HepG2 (cell line): Measurements from ENCODE around the gene SPTSSA. TPM values are rescaled to one million over a fixed set of nuclear protein-coding genes. Genes with fewer than 3 reads are reported as not detected.

Experiments
- ATAC-seq: fragments of 200-7000 bp; cut with Tn5 transposase; 3 replicates; pipeline ENCODE4 v1.9.1; 2020; ENCODE audit warnings: mild to moderate bottlenecking, moderate library complexity
- BruUV-seq: library from RNA; stranded (reverse); fragments of 400-500 nt; replicated peaks from 2 replicates; lab custom pipeline; 2021; lab: Mats Ljungman, UMichigan
- CTCF ChIA-PET: fragments of 300-600 bp; formaldehyde crosslinking; extraction: SDS; loops from one replicate; lab custom pipeline; 2021; ENCODE audit warnings: low total read pairs, inconsistent platforms, low intra/inter-chr PET ratio; lab: Yijun Ruan, JAX
- POLR2A ChIA-PET: fragments of 350-600 bp; sonication (Branson Sonifier 250); formaldehyde crosslinking; loops from one replicate; lab custom pipeline; 2020; ENCODE audit warnings: antibody characterized with exemption, inconsistent platforms; lab: Yijun Ruan, JAX
- DNase-seq: peaks from one replicate; pipeline ENCODE4 v3.0.0-alpha.2; 2015; ENCODE audit warnings: low spot score
- FAIRE-seq: peaks from 3 replicates; lab custom pipeline; 2011; peaks lifted over from hg19 to GRCh38; lab: Jason Lieb, UNC
- H2AFZ ChIP-seq: one replicate; pipeline ENCODE4 v1.6.1; 2011; ENCODE audit warnings: low read length, inconsistent platforms
- H3K27ac ChIP-seq: fragments of 300-600 bp; 3 replicates; pipeline ENCODE4 v1.8.0; 2011; ENCODE audit warnings: mixed run types, mild to moderate bottlenecking, mixed read lengths, low read length, inconsistent platforms; ENCODE audit not compliant: insufficient read depth; ENCODE audit errors: extremely low read length
- H3K27me3 ChIP-seq, 2 experiments: fragments of 200-600 bp in 1 of 2; 2 replicates in 1 of 2; 3 replicates in 1 of 2; pipeline versions ENCODE4 v1.6.0 to v1.8.0; 2011; ENCODE audit warnings: low read length in 2 of 2, mild to moderate bottlenecking in 2 of 2, moderate library complexity in 2 of 2, inconsistent platforms in 1 of 2; ENCODE audit not compliant: insufficient read depth in 2 of 2, control insufficient read depth in 1 of 2
- H3K36me3 ChIP-seq, 2 experiments: fragments of 200-600 bp in 1 of 2; replicated peaks in 1 of 2; 2 replicates in 1 of 2; 3 replicates in 1 of 2; pipeline versions ENCODE4 v1.5.1 to v1.8.0; 2011; ENCODE audit warnings: low read length in 2 of 2, inconsistent platforms in 1 of 2; ENCODE audit not compliant: insufficient read depth in 2 of 2, control insufficient read depth in 1 of 2
- H3K4me1 ChIP-seq: 2 replicates; pipeline ENCODE4 v1.5.1; 2012; ENCODE audit warnings: low read length, inconsistent platforms; ENCODE audit not compliant: insufficient read depth
- H3K4me2 ChIP-seq: 2 replicates; pipeline ENCODE4 v1.6.0; 2011; ENCODE audit warnings: low read depth, low read length, inconsistent platforms
- H3K4me3 ChIP-seq, 3 experiments: fragments of 200-600 bp in 1 of 3; sonication (generic), shearing (Covaris generic) in 1 of 3; replicated peaks in 1 of 3; 2 replicates each; pipeline ENCODE4 v1.5.1; 2011 to 2016; ENCODE audit warnings: low read length in 3 of 3, inconsistent platforms in 2 of 3, low read depth in 2 of 3, mild to moderate bottlenecking in 2 of 3, control low read depth in 1 of 3, mixed read lengths in 1 of 3; ENCODE audit not compliant: insufficient read depth in 1 of 3
- H3K79me2 ChIP-seq: one replicate; pipeline ENCODE4 v1.6.1; 2011; ENCODE audit warnings: low read length, inconsistent platforms; ENCODE audit not compliant: insufficient read depth
- H3K9ac ChIP-seq: 2 replicates; pipeline ENCODE4 v1.6.0; 2011; ENCODE audit warnings: mild to moderate bottlenecking, low read depth, low read length, inconsistent platforms; ENCODE audit not compliant: insufficient read depth
- H3K9me3 ChIP-seq: 2 replicates; pipeline ENCODE4 v1.5.1; 2012; ENCODE audit warnings: mild to moderate bottlenecking, low read length
- H4K20me1 ChIP-seq: 2 replicates; pipeline ENCODE4 v1.6.0; 2011; ENCODE audit warnings: inconsistent platforms, mild to moderate bottlenecking, low read length, moderate library complexity; ENCODE audit not compliant: insufficient read depth
- HIVEP1 ChIP-seq: sonication (generic); formaldehyde crosslinking; IDR thresholded peaks from 2 replicates; pipeline ENCODE4 v1.4.0; 2020; ENCODE audit warnings: mild to moderate bottlenecking, missing genetic modification reagents
- IKZF4 ChIP-seq: sonication (generic); formaldehyde crosslinking; IDR thresholded peaks from 2 replicates; pipeline ENCODE4 v1.5.1; 2020; ENCODE audit warnings: borderline replicate concordance, mild to moderate bottlenecking, low read depth, missing genetic modification reagents; ENCODE audit errors: not compliant biosample characterization
- MIER2 ChIP-seq: IDR thresholded peaks from 2 replicates; pipeline ENCODE4 v1.6.1; 2016; ENCODE audit warnings: missing biosample characterization, missing genetic modification reagents
- SOX5 ChIP-seq: IDR thresholded peaks from 2 replicates; pipeline ENCODE4 v1.6.1; 2016; ENCODE audit warnings: borderline replicate concordance
- SOX6 ChIP-seq, 2 experiments: fragments of 450-650 bp in 1 of 2; sonication (generic) in 1 of 2; formaldehyde crosslinking in 1 of 2; IDR thresholded peaks; 2 replicates each; pipeline versions ENCODE4 v1.4.0 to v1.6.1; 2017 to 2020; ENCODE audit warnings: antibody characterized with exemption in 1 of 2, mild to moderate bottlenecking in 1 of 2, missing genetic modification reagents in 1 of 2
- THAP7 ChIP-seq: sonication (generic); formaldehyde crosslinking; IDR thresholded peaks from 2 replicates; pipeline ENCODE4 v1.8.1; 2023; ENCODE audit warnings: mild to moderate bottlenecking, missing genetic modification reagents
- WIZ ChIP-seq: sonication (generic); formaldehyde crosslinking; IDR thresholded peaks from 2 replicates; pipeline ENCODE4 v1.5.1; 2020; ENCODE audit warnings: mild to moderate bottlenecking, missing genetic modification reagents
- ZNF225 ChIP-seq: sonication (generic); formaldehyde crosslinking; IDR thresholded peaks from 2 replicates; pipeline ENCODE4 v1.4.0; 2020; ENCODE audit warnings: mild to moderate bottlenecking, missing genetic modification reagents
- ZNF230 ChIP-seq: sonication (generic); formaldehyde crosslinking; IDR thresholded peaks from 2 replicates; pipeline ENCODE4 v1.4.0; 2020; ENCODE audit warnings: mild to moderate bottlenecking, missing genetic modification reagents
- ZNF335 ChIP-seq: sonication (generic); formaldehyde crosslinking; IDR thresholded peaks from 2 replicates; pipeline ENCODE4 v1.4.0; 2020; ENCODE audit warnings: missing genetic modification reagents
- ZSCAN29 ChIP-seq: sonication (generic); formaldehyde crosslinking; conservative IDR thresholded peaks from 2 replicates; pipeline ENCODE4 v1.4.0; 2020; ENCODE audit warnings: mild to moderate bottlenecking, missing genetic modification reagents
- WGBS: methylation state at CpG from one replicate; pipeline ENCODE4 v1.1.6; 2017; ENCODE audit warnings: low lambda C conversion rate; 5-methylcytosine and 5-hydroxymethylcytosine counted together
- in situ Hi-C: cut with HindIII; loops from 2 replicates; pipeline ENCODE4 v1.10.0; 2017; ENCODE audit warnings: low pct_unique_long_range_greater_than_20kb; ENCODE audit not compliant: extremely low pct_ligation_motif_present
- intact Hi-C: fragments of 100-400 bp; cut with micrococcal nuclease; formaldehyde crosslinking; loops from one replicate; pipeline ENCODE4 v1.10.0; 2022; ENCODE audit not compliant: unreplicated experiment
- polyA plus RNA-seq, 8 experiments: library from polyadenylated mRNA; depleted of rRNA in 3 of 8; stranded (reverse) in 7 of 8; unstranded in 1 of 8; fragments of >200 nt; fragmentation: Illumina TruSeq in 4 of 8; extraction: Trizol in 4 of 8; gene quantifications; 2 replicates each; pipeline versions ENCODE4 v1.2.1 to v1.2.3, GENCODE V29; 2011 to 2016; ENCODE audit warnings: low read depth in 4 of 8, missing spikeins in 1 of 8, mixed read lengths in 1 of 8; ENCODE audit not compliant: insufficient read depth in 1 of 8
- total RNA-seq, 5 experiments: library from RNA; depleted of rRNA; stranded (reverse); fragments of >200 nt; fragmentation: Illumina TruSeq; extraction: Trizol; gene quantifications; 2 replicates each; pipeline ENCODE4 v1.2.3, GENCODE V29; 2016; ENCODE audit warnings: low read depth in 1 of 5
- TF ChIP-seq, protein P1 (sequence below), 2 experiments: sonication (generic) in 1 of 2; formaldehyde crosslinking in 1 of 2; IDR thresholded peaks; 2 replicates each; pipeline versions ENCODE4 v1.4.0 to v1.6.1; 2016 to 2020; ENCODE audit warnings: borderline replicate concordance in 1 of 2, low read depth in 1 of 2, mild to moderate bottlenecking in 1 of 2, missing genetic modification reagents in 1 of 2
- TF ChIP-seq, protein P2 (sequence below): sonication (generic); formaldehyde crosslinking; IDR thresholded peaks from 2 replicates; pipeline ENCODE4 v1.8.1; 2023; ENCODE audit warnings: missing genetic modification reagents, inconsistent platforms, borderline replicate concordance
- TF ChIP-seq, protein P3 (sequence below): sonication (generic); formaldehyde crosslinking; IDR thresholded peaks from 2 replicates; pipeline ENCODE4 v1.4.0; 2020; ENCODE audit warnings: missing genetic modification reagents

Gene SPTSSA
- total and polyA plus RNA-seq, 2 of the 13 experiments (the other 11 are each of a cell fraction or from before 2014, with no cell fraction given), result 19.1 to 86.1 TPM

DNA sequence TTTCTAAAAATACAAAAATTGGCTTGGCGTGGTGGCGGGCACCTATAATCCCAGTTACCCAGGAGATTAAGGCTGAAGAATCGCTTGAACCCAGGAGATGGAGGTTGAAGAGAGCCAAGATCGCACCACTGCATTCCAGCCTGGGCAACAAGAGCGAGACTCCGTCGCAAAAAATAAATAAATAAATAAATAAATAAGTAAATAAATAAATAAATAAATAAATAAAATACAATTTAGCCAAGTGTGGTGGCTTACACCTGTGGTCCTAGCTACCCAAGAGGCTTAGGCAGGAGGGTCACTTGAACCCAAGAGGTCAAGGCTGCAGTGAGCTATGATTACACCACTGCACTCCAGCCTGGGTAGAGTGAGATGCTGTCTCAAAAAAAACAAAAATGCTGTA is 26.5 kb upstream of the SPTSSA start (continued):
- TF ChIP-seq, protein P1, sequence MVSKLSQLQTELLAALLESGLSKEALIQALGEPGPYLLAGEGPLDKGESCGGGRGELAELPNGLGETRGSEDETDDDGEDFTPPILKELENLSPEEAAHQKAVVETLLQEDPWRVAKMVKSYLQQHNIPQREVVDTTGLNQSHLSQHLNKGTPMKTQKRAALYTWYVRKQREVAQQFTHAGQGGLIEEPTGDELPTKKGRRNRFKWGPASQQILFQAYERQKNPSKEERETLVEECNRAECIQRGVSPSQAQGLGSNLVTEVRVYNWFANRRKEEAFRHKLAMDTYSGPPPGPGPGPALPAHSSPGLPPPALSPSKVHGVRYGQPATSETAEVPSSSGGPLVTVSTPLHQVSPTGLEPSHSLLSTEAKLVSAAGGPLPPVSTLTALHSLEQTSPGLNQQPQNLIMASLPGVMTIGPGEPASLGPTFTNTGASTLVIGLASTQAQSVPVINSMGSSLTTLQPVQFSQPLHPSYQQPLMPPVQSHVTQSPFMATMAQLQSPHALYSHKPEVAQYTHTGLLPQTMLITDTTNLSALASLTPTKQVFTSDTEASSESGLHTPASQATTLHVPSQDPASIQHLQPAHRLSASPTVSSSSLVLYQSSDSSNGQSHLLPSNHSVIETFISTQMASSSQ (IDR thresholded peaks at IDR 0.05; ENCODE audit: low read depth), result no peak
- TF ChIP-seq, protein P1 (CRISPR knock-in tag; IDR thresholded peaks at IDR 0.05; ENCODE audit: borderline replicate concordance), result no peak
- TF ChIP-seq ZNF230, result no peak
- TF ChIP-seq, protein P2, sequence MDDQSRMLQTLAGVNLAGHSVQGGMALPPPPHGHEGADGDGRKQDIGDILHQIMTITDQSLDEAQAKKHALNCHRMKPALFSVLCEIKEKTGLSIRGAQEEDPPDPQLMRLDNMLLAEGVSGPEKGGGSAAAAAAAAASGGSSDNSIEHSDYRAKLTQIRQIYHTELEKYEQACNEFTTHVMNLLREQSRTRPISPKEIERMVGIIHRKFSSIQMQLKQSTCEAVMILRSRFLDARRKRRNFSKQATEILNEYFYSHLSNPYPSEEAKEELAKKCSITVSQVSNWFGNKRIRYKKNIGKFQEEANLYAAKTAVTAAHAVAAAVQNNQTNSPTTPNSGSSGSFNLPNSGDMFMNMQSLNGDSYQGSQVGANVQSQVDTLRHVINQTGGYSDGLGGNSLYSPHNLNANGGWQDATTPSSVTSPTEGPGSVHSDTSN (CRISPR knock-in tag), result no peak

DNA sequence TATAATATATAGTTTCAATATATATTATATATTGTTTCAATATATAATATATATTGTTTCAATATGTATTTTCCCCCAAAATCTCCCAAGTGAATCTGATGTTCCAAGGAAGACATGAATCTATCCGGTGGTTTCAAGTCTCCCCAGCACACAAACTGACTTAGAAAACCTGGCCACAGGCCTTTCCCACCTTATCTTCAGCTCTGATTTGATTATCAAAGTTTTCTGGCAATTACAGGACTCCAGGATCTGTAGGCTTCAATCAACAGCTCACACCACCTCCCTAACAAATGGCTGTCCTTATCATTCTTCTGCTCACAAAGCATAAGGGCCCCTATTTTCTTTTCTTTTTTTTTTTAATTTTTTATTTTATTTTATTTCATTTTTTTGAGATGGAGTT is 22.7 kb upstream of the SPTSSA start:
- no peak overlapping the region for H3K4me3 ChIP-seq
- in situ Hi-C loops, result no loop called here
- H3K4me2 ChIP-seq, result no peak overlapping the region
- H3K9me3 ChIP-seq, result no peaks in the 10 kb centered on the region
- no TSS peak for BruUV-seq
- ATAC-seq (no peak), DNase-seq (no peak), FAIRE-seq (no peak)
- H3K9ac ChIP-seq, result no peak overlapping the region
- no peak overlapping the region for H3K27ac ChIP-seq
- ChIA-PET CTCF (no interaction called here), POLR2A (no interaction called here)
- intact Hi-C loops, result loop anchor here (10.0 kb wide), 1 partner anchor 1110 kb away; no protein-coding TSS in a partner anchor
- no peaks in the 10 kb centered on the region for H3K36me3 ChIP-seq
- H4K20me1 ChIP-seq, result no peaks in the 10 kb centered on the region
- 33% methylated on average over 1 of the region's 1 CpG for WGBS
- no peaks in the 10 kb centered on the region for H3K27me3 ChIP-seq
- H2AFZ ChIP-seq, result no peak overlapping the region
- H3K4me1 ChIP-seq, result 0 out of 2 replicates have a peak, but pooled peaks cover 6% of the 10 kb centered on the region
- H3K79me2 ChIP-seq, result no peaks in the 10 kb centered on the region
- TF ChIP-seq, protein P3, sequence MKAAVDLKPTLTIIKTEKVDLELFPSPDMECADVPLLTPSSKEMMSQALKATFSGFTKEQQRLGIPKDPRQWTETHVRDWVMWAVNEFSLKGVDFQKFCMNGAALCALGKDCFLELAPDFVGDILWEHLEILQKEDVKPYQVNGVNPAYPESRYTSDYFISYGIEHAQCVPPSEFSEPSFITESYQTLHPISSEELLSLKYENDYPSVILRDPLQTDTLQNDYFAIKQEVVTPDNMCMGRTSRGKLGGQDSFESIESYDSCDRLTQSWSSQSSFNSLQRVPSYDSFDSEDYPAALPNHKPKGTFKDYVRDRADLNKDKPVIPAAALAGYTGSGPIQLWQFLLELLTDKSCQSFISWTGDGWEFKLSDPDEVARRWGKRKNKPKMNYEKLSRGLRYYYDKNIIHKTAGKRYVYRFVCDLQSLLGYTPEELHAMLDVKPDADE, result no peak
- TF ChIP-seq THAP7, result no peak
- no peak for TF ChIP-seq SOX5
- no peak for TF ChIP-seq ZSCAN29 (CRISPR knock-in tag)
- TF ChIP-seq IKZF4 (CRISPR knock-in tag), result no peak
- TF ChIP-seq WIZ, result no peak
- TF ChIP-seq ZNF225, result no peak
- no peak for TF ChIP-seq MIER2
- no peak for TF ChIP-seq HIVEP1
- no peak for TF ChIP-seq SOX6 (IDR thresholded peaks at IDR 0.05)
- no peak for TF ChIP-seq SOX6 (CRISPR knock-in tag; IDR thresholded peaks at IDR 0.05)
- no peak for TF ChIP-seq ZNF335
